ENCODE results near the gene TPST1.
"Not testable (repeated sequence)": the region's sequence is repeated elsewhere in the genome, so short reads cannot be mapped to it uniquely, and the experiment has no call there.

Gene TPST1

DNA sequence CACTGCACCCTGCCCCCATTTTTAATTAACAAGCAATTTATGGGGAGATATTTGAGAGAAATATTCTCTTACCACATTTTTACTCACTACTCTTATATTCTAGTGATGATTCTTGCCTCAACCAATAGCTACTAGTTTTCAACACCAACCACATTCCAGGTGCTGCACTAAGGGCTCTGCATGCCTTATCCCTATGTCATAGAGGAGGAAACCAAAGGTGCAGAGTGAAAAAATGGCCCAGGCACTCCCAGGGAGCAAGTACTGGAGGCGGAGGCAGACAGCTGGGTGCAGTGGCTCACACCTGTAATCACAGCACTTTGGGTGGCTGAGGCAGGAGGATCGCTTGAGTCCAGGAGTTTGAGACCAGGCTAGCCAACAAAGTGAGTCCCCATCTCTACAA is 35.5 kb upstream of the TPST1 start:
- no peak for TF ChIP-seq CTCF (IDR thresholded peaks at IDR 0.05; ENCODE audit: low read depth, low read length)
- no peak for DNase-seq (ENCODE audit: low read depth in 2 of 2)
- H3K4me3 ChIP-seq (replicated peaks in 1 of 2; ENCODE audit: low read depth in 2 of 2, low read length in 2 of 2), result no peak overlapping the region

GRCh38 chr7:66170309-66171231 is 34.6 kb upstream of the TPST1 start:
- TF ChIP-seq CTCF (IDR thresholded peaks at IDR 0.05; ENCODE audit: low read depth, low read length), result no peak
- peak; percentile 69 to 70 for DNase-seq (ENCODE audit: low read depth in 2 of 2)

DNA sequence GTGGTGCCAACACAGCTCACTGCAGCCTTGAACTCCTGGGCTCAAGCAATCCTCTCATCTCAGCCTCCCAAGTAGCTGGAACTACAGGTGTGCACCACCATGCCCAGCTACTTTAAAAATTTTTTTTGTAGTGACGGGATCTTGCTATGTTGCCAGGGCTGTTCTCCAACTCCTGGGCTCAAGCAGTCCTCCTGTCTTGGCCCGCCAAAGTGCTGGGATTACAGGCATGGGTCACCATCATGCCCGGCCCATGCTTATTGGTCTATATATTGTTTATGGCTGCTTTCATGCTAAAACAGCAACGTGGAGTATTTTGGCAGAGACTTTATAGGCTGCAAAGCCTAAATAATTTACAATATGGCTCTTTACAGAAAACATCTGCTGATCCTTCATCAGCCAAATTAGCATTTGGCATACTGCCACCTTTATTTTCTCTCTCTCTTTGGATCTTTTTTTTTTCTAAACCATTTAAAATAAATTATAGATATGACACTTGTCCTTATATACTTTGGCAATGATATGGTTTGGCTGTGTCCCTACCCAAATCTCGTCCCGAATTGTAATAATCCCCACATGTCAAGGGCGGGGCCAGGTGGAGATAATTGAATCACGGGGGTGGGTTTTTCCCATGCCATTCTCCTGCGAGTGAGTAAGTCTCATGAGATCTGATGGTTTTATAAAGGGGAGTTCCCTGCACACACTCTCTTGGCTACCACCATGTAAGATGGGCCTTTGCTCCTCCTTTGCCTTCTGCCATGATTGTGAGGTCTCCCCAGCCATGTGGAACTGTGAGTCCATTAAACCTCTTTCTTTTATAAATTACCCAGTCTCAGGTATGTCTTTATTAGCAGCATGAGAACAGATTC is 32.4 kb upstream of the TPST1 start:
- H3K4me3 ChIP-seq (replicated peaks in 1 of 2; ENCODE audit: low read depth in 2 of 2, low read length in 2 of 2); DNase-seq (ENCODE audit: low read depth in 2 of 2): not testable (repeated sequence)

More at GRCh38 chr7:66170309-66171231, 34.6 kb upstream of the TPST1 start:
- no peak overlapping the region for H3K4me3 ChIP-seq (replicated peaks in 1 of 2; ENCODE audit: low read depth in 2 of 2, low read length in 2 of 2)

DNA sequence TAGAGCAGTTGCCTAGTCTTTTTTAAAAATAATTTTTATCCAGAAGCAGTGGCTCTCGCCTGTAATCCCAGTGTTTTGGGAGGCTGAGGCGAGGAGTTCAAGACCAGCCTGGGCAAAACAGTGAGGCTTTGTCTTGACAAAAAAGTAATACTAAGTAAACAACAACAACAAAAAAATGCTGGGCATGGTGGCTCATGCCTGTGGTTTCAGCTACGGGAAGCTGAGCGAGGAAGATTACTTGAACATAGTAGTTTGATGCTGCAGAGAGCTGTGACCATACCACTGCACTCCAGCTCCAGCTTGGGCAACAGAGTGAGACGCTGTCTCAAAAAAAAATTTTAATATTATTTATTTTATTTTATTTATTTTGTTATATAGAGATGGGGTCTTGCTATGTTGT is 31.3 kb upstream of the TPST1 start:
- no peak for DNase-seq (ENCODE audit: low read depth in 2 of 2)
- H3K4me3 ChIP-seq (replicated peaks in 1 of 2; ENCODE audit: low read depth in 2 of 2, low read length in 2 of 2), result no peak overlapping the region
- TF ChIP-seq CTCF (IDR thresholded peaks at IDR 0.05; ENCODE audit: low read depth, low read length), result no peak

DNA sequence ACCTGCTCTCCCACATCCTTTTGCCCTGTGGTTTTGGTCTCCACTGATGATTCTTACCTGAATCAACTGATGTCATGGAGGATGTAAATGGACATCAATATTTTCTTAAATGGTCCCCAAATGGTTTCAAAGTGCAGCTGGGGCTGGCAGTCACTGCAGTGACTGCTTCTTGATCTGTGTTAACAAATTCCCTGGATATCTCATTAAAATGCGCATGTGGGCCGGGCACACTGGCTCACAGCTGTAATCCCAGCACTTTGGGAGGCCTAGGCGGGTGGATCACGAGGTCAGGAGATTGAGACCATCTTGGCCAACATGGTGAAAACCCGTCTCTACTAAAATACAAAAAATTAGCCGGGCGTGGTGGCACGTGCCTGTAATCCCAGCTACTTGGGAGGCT is 30.1 kb upstream of the TPST1 start:
- H3K4me3 ChIP-seq (replicated peaks in 1 of 2; ENCODE audit: low read depth in 2 of 2, low read length in 2 of 2); DNase-seq (ENCODE audit: low read depth in 2 of 2): not testable (repeated sequence)

- no peak for DNase-seq (ENCODE audit: low read depth in 2 of 2)
- no peak for TF ChIP-seq CTCF (IDR thresholded peaks at IDR 0.05; ENCODE audit: low read depth, low read length)
- H3K4me3 ChIP-seq (replicated peaks in 1 of 2; ENCODE audit: low read depth in 2 of 2, low read length in 2 of 2), result no peak overlapping the region
Measured at GRCh38 chr7:66176914-66177313, 28.2 kb upstream of the TPST1 start.

DNA sequence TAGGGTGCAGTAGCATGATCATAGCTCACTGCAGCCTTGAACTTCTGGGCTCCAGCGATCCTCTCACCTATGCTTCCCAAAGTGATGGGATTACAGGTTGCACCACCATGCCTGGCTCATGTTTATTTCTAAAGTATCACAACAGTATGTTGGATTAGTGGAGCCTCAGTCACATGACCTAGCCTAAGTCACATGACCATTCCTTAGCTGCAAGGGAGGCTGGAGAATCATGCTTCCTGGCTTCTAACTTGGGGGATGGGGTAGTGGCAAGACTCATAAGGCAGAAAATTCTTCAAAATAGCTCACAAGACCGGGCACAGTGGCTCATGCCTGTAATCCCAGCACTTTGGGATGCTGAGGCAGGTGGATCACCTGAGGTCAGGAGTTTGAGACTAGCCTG is 26.9 kb upstream of the TPST1 start:
- TF ChIP-seq CTCF (IDR thresholded peaks at IDR 0.05; ENCODE audit: low read depth, low read length), result no peak
- no peak for DNase-seq (ENCODE audit: low read depth in 2 of 2)
- H3K4me3 ChIP-seq (replicated peaks in 1 of 2; ENCODE audit: low read depth in 2 of 2, low read length in 2 of 2), result no peak overlapping the region
